HEK293T (cell line): ENCODE data around the gene USP44.

ENCODE experiments used
- ARNT ChIP-seq: fragments of 450-650 bp; IDR thresholded peaks from 2 replicates; pipeline ENCODE4 v1.6.1; 2017; ENCODE audit warnings: mild to moderate bottlenecking
- BHLHE40 ChIP-seq: fragments of 450-650 bp; IDR thresholded peaks from 2 replicates; pipeline ENCODE4 v1.6.1; 2016; ENCODE audit warnings: mild to moderate bottlenecking, moderate library complexity, borderline replicate concordance
- ELF4 ChIP-seq: fragments of 450-650 bp; IDR thresholded peaks from 2 replicates; pipeline ENCODE4 v1.6.1; 2017; ENCODE audit warnings: antibody characterized with exemption
- FOXA1 ChIP-seq: fragments of 450-650 bp; IDR thresholded peaks from 2 replicates; pipeline ENCODE4 v1.6.1; 2016; ENCODE audit warnings: mild to moderate bottlenecking
- FOXM1 ChIP-seq: fragments of 450-650 bp; IDR thresholded peaks from 2 replicates; pipeline ENCODE4 v1.6.1; 2017; ENCODE audit warnings: mild to moderate bottlenecking, borderline replicate concordance
- HDGF ChIP-seq: fragments of 450-650 bp; IDR thresholded peaks from 2 replicates; pipeline ENCODE4 v1.6.1; 2017; ENCODE audit warnings: antibody characterized with exemption, borderline replicate concordance
- LEF1 ChIP-seq: fragments of 450-650 bp; IDR thresholded peaks from 2 replicates; pipeline ENCODE4 v1.6.1; 2017; ENCODE audit warnings: mild to moderate bottlenecking, borderline replicate concordance
- NFRKB ChIP-seq: fragments of 450-650 bp; IDR thresholded peaks from 2 replicates; pipeline ENCODE4 v1.6.1; 2016; ENCODE audit warnings: mild to moderate bottlenecking, moderate library complexity
- SP1 ChIP-seq: fragments of 450-650 bp; IDR thresholded peaks from 2 replicates; pipeline ENCODE4 v1.6.1; 2017
- SUZ12 ChIP-seq: fragments of 450-650 bp; IDR thresholded peaks from 2 replicates; pipeline ENCODE4 v1.6.1; 2016; ENCODE audit warnings: mild to moderate bottlenecking

- TF ChIP-seq SP1 (no peak), FOXA1 (no peak), NFRKB (no peak), LEF1 (no peak), FOXM1 (no peak), BHLHE40 (no peak), SUZ12 (no peak), ELF4 (no peak), HDGF (no peak), ARNT (no peak)
Measured at GRCh38 chr12:95577820-95578219, 26.5 kb upstream of the USP44 start.
